HCT116 (cell line): ENCODE data around the gene SRSF5.

ENCODE experiments used
- ATF3 ChIP-seq: IDR thresholded peaks from 2 replicates; pipeline ENCODE4 v1.6.1; 2012
- CTCF ChIP-seq, 3 experiments: fragments of 200-600 bp in 1 of 3; sonication (generic) in 1 of 3; IDR thresholded peaks in 2 of 3; conservative IDR thresholded peaks in 1 of 3; 2 replicates each; pipeline ENCODE4 v1.5.1; 2012 to 2017; ENCODE audit warnings: low read depth in 2 of 3, low read length in 2 of 3, antibody characterized with exemption in 1 of 3, borderline replicate concordance in 1 of 3, control low read depth in 1 of 3, mild to moderate bottlenecking in 1 of 3, mixed read lengths in 1 of 3, mixed run types in 1 of 3, moderate library complexity in 1 of 3; ENCODE audit not compliant: insufficient read depth in 1 of 3
- EZH2 ChIP-seq: fragments of 200-600 bp; sonication (generic); IDR thresholded peaks from 2 replicates; pipeline ENCODE4 v1.6.1; 2017; ENCODE audit warnings: antibody characterized with exemption, mixed run types
- EZH2phosphoT487 ChIP-seq: fragments of 200-600 bp; IDR thresholded peaks from 2 replicates; pipeline ENCODE4 v1.6.1; 2018; ENCODE audit warnings: antibody characterized with exemption, borderline replicate concordance
- POLR2A ChIP-seq: IDR thresholded peaks from 2 replicates; pipeline ENCODE4 v1.7.0; 2011; ENCODE audit warnings: borderline replicate concordance; ENCODE audit not compliant: insufficient read depth, insufficient read length; ENCODE audit errors: extremely low read depth
- POLR2AphosphoS5 ChIP-seq: IDR thresholded peaks from 2 replicates; pipeline ENCODE4 v1.6.1; 2011; ENCODE audit warnings: mild to moderate bottlenecking, low read depth, low read length, moderate library complexity
- RAD21 ChIP-seq: IDR thresholded peaks from 2 replicates; pipeline ENCODE4 v1.6.1; 2012; ENCODE audit warnings: low read depth, mild to moderate bottlenecking
- REST ChIP-seq: IDR thresholded peaks from 2 replicates; pipeline ENCODE4 v1.6.1; 2012; ENCODE audit warnings: low read depth
- SP1 ChIP-seq: IDR thresholded peaks from 2 replicates; pipeline ENCODE4 v1.6.1; 2012; ENCODE audit warnings: low read depth
- TCF7L2 ChIP-seq: IDR thresholded peaks from 2 replicates; pipeline ENCODE4 v1.7.0; 2011; ENCODE audit warnings: borderline replicate concordance, inconsistent platforms; ENCODE audit not compliant: insufficient read depth, insufficient read length; ENCODE audit errors: extremely low read depth
- YY1 ChIP-seq: IDR thresholded peaks from 2 replicates; pipeline ENCODE4 v1.6.1; 2011; ENCODE audit warnings: low read length, low read depth, moderate library complexity, mild to moderate bottlenecking; ENCODE audit not compliant: insufficient replicate concordance; ENCODE audit errors: extremely low read depth
- ZNF274 ChIP-seq: fragments of 200-500 bp; sonication (Bioruptor generic); IDR thresholded peaks from 2 replicates; pipeline ENCODE4 v1.6.1; 2014; ENCODE audit warnings: mild to moderate bottlenecking, low read depth, low read length, inconsistent platforms

GRCh38 chr14:69768873-69769272 is 1.9 kb downstream of the SRSF5 start:
- TF ChIP-seq CTCF (IDR thresholded peaks at IDR 0.05 in 2 of 3, conservative IDR thresholded peaks at IDR 0.05 in 1 of 3; ENCODE audit: borderline replicate concordance in 1 of 3, insufficient read depth in 1 of 3, low read depth in 2 of 3, low read length in 2 of 3) (no peak), EZH2phosphoT487 (no peak), POLR2AphosphoS5 (no peak), EZH2 (no peak), SP1 (no peak), TCF7L2 (no peak), REST (no peak), YY1 (no peak), POLR2A (no peak), ZNF274 (no peak), RAD21 (no peak), ATF3 (no peak)
